C4-2B (cell line): ENCODE measurements around the gene ACE.

Experiments used
- H3K27ac ChIP-seq: fragments of 450-650 bp; 2 replicates; pipeline ENCODE4 v1.5.1; 2017
- CTCF ChIP-seq: fragments of 450-650 bp; conservative IDR thresholded peaks from 2 replicates; pipeline ENCODE4 v1.5.1; 2017; ENCODE audit warnings: mild to moderate bottlenecking
- ZFX ChIP-seq: fragments of 450-650 bp; IDR thresholded peaks from 2 replicates; pipeline ENCODE4 v1.6.1; 2017

ACE gene

DNA sequence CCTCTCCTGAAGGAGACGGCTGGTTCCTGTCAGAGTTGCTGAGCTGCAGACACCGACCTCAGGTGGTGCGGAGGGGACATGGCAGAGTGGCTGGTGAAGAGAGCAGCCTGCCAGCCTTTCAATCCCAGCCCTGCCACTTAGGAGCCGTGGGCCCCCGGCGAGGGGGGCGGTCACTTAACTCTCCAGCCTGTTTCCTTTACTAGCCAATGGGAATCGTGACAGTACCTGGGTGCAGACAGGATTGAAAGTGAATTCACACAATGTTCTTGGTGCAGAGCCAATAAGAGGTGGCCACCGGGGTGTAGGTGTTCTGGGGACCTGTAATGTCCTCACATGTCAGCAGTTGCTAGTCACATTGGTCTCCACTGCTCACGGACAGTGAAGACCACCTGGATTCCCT is 13.5 kb downstream of the ACE start:
- no peak overlapping the region for H3K27ac ChIP-seq

DNA sequence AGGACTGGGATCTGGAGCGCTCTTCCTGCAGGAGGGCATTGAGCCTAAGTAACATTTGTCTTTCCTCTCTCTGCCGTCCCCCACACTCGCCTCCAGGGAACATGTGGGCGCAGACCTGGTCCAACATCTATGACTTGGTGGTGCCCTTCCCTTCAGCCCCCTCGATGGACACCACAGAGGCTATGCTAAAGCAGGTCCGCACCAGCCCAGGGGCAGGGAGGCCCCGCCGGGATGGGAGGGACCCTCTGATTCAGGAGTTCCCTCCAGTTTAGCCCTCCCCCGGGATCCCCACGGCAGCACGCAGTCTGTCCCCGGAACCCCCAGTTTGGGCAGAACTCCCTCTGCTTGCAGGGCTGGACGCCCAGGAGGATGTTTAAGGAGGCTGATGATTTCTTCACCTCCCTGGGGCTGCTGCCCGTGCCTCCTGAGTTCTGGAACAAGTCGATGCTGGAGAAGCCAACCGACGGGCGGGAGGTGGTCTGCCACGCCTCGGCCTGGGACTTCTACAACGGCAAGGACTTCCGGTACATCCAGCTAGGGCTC is 14.1 kb downstream of the ACE start:
- TF ChIP-seq ZFX (no peak), CTCF (no peak)
- no peak overlapping the region for H3K27ac ChIP-seq

More for the DNA sequence above, 13.5 kb downstream of the ACE start:
- TF ChIP-seq ZFX (no peak), CTCF (no peak)

- no peak for TF ChIP-seq CTCF
- TF ChIP-seq ZFX = no peak
- H3K27ac ChIP-seq = no peak overlapping the region
Observed at GRCh38 chr17:63491413-63491812, 14.6 kb downstream of the ACE start.

DNA sequence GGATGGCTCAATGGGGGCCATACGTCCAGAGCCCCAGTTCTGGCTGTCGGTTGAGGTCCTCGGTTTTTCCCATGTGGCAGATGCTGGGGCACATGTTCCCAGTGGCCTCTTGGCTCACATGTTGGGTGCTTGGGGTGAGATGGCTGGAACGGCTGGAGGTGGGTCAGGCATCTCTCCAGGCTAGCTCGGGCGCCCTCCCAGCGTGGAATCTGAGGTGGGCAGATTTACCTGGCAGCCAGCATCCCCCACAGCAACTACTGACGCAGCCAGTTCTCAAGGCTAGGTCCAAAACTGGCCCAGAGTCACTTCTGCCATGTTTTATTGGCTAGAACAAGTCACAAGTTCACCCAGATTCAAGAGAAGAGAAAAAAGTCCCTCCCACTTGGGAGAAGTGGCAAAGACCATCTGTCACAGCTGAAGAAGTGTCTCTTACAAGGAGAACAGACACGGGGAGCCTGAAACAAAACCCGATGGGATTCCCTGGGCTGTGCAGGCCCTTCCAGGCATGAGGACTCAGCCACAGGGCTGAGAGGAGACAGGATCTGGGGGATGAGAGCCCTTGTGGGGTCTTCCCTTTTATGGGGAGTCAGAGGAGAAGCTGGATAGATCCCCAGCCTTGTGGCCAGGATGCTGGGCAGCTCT is 15.2 kb downstream of the ACE start:
- no peak overlapping the region for H3K27ac ChIP-seq
- no peak for TF ChIP-seq CTCF
- TF ChIP-seq ZFX = no peak

- H3K27ac ChIP-seq = no peak overlapping the region
- TF ChIP-seq ZFX = no peak
- no peak for TF ChIP-seq CTCF
Observed at GRCh38 chr17:63492940-63493339, 16.1 kb downstream of the ACE start.

GRCh38 chr17:63493411-63493810 is 16.6 kb downstream of the ACE start:
- no peak for TF ChIP-seq CTCF
- TF ChIP-seq ZFX = no peak
- no peak overlapping the region for H3K27ac ChIP-seq

DNA sequence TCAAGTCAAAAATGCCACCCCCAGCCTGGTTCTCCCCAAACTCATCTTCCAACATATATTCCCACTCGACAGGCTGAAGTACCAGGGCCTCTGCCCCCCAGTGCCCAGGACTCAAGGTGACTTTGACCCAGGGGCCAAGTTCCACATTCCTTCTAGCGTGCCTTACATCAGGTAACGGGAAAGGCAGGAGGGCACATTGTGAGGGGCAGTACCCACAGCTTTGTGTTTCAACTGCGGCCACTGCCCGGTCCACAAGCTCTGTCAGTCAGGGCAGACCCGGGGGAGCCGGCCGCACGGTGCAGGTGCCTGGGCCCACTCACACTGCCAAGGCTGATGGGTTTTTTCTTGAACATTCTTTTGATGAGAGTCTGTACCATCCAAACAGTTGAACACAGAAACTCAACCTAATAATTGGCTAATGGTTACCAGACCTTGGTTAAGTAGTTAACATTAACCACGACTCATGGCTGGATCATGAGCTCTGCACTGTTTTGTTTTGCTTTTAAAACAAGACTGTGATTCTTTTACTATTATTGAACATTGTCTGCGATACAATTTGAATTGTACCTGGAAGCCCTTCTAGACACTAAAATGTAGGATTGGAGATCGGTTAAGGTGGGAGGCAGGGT is 17.6 kb downstream of the ACE start:
- no peak for TF ChIP-seq CTCF
- TF ChIP-seq ZFX = no peak
- H3K27ac ChIP-seq = no peak overlapping the region
